Panc1 (cell line): ENCODE results near the gene DAB2IP. TPM values are rescaled to one million over a fixed set of nuclear protein-coding genes. Genes with fewer than 3 reads are reported as not detected.

Experiments
- ATAC-seq: fragments of 200-7000 bp; cut with Tn5 transposase; 2 replicates; pipeline ENCODE4 v1.9.1; 2020; ENCODE audit warnings: mild to moderate bottlenecking, moderate library complexity
- BruUV-seq: library from RNA; stranded (reverse); fragments of 400-500 nt; replicated peaks from 2 replicates; lab custom pipeline; 2021; lab: Mats Ljungman, UMichigan
- CTCF ChIA-PET: fragments of 300-600 bp; sonication (Branson Sonifier 250); formaldehyde crosslinking; loops from one replicate; lab custom pipeline; 2022; ENCODE audit warnings: antibody characterized with exemption; lab: Charles Lee
- POLR2A ChIA-PET: fragments of 300-600 bp; sonication (Branson Sonifier 250); formaldehyde crosslinking; loops from one replicate; lab custom pipeline; 2022; ENCODE audit warnings: antibody characterized with exemption; lab: Charles Lee
- DNase-seq: peaks from one replicate; pipeline ENCODE4 v3.0.0-alpha.2; 2010; ENCODE audit warnings: low read depth, low spot score
- H3K27ac ChIP-seq: 2 replicates; pipeline ENCODE4 v1.5.1; 2011; ENCODE audit warnings: mild to moderate bottlenecking, low read length, inconsistent platforms
- H3K27me3 ChIP-seq: fragments of 200-500 bp; sonication (Bioruptor generic); 2 replicates; pipeline ENCODE4 v1.6.0; 2014; ENCODE audit warnings: low read length, inconsistent platforms; ENCODE audit not compliant: control insufficient read depth, insufficient read depth
- H3K36me3 ChIP-seq: fragments of 200-500 bp; sonication (Bioruptor generic); 2 replicates; pipeline ENCODE4 v1.5.1; 2014; ENCODE audit warnings: inconsistent platforms, mild to moderate bottlenecking, low read length, moderate library complexity; ENCODE audit not compliant: control insufficient read depth, insufficient read depth
- H3K4me1 ChIP-seq: 2 replicates; pipeline ENCODE4 v1.5.1; 2011; ENCODE audit warnings: inconsistent platforms, mild to moderate bottlenecking, low read length, moderate library complexity; ENCODE audit not compliant: control insufficient read depth, insufficient read depth
- H3K4me3 ChIP-seq, 2 experiments: 2 replicates each; pipeline ENCODE4 v1.5.1; 2011 to 2012; ENCODE audit warnings: low read depth in 2 of 2, low read length in 2 of 2, mild to moderate bottlenecking in 2 of 2, inconsistent platforms in 1 of 2, moderate library complexity in 1 of 2
- H3K9me3 ChIP-seq: fragments of 200-500 bp; sonication (Bioruptor generic); 2 replicates; pipeline ENCODE4 v1.5.1; 2014; ENCODE audit warnings: low read depth, mild to moderate bottlenecking, inconsistent platforms, low read length, moderate library complexity; ENCODE audit not compliant: control insufficient read depth, insufficient read depth
- CTCF ChIP-seq: fragments of 450-650 bp; IDR thresholded peaks from 2 replicates; pipeline ENCODE4 v1.5.1; 2017; ENCODE audit warnings: mild to moderate bottlenecking
- POLR2AphosphoS5 ChIP-seq: IDR thresholded peaks from 2 replicates; pipeline ENCODE4 v1.6.1; 2012; ENCODE audit warnings: mild to moderate bottlenecking, low read depth, low read length, moderate library complexity
- SIN3A ChIP-seq: IDR thresholded peaks from 2 replicates; pipeline ENCODE4 v1.6.1; 2012; ENCODE audit warnings: low read depth, mild to moderate bottlenecking, low read length, moderate library complexity, borderline replicate concordance; ENCODE audit not compliant: insufficient read depth
- TCF7L2 ChIP-seq: IDR thresholded peaks from 2 replicates; pipeline ENCODE4 v1.6.1; 2011; ENCODE audit warnings: mild to moderate bottlenecking, low read depth, low read length, inconsistent platforms
- in situ Hi-C: cut with HindIII; loops from 2 replicates; pipeline ENCODE4 v1.10.0; 2016; ENCODE audit warnings: low sequenced_read_pairs, low pct_unique_long_range_greater_than_20kb
- intact Hi-C: fragments of 100-400 bp; cut with micrococcal nuclease; formaldehyde crosslinking; loops from one replicate; pipeline ENCODE4 v1.10.0; 2022; ENCODE audit not compliant: unreplicated experiment
- total RNA-seq: library from RNA; stranded (reverse); gene quantifications from one replicate; pipeline ENCODE4 v1.2.1, GENCODE V29; 2021; ENCODE audit not compliant: unreplicated experiment
- TF ChIP-seq, protein P1 (sequence below), 2 experiments: IDR thresholded peaks; 2 replicates each; pipeline ENCODE4 v1.6.1; 2011 to 2012; ENCODE audit warnings: low read depth in 2 of 2, control low read depth in 1 of 2, low read length in 1 of 2, mild to moderate bottlenecking in 1 of 2, moderate library complexity in 1 of 2; ENCODE audit not compliant: insufficient read depth in 1 of 2

The DAB2IP gene
- total RNA-seq, 1 experiment from 2014 or later = 18.4 TPM

DNA sequence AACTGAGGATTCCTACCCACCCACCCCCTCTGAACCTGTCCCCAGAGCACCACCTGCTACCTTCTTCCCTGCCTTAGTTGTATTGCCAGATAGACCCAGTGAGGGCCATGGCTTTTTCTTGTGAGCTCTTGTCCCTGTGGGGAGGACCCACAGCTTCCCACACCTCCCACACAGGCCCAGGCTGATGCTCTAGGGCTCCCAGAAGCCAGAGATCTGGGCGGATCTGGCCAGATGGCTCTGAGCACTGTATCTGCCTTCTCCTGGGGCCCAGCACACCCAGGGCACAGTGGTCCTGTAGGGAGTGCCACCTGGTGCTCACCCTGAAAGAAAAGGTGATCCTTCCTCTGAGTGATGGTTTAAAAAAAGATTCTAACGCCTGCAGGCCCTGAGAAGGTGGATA lies 131.7 kb downstream of the DAB2IP start:
- no peaks in the 10 kb centered on the region for H3K36me3 ChIP-seq
- in situ Hi-C loops (no loop called here), intact Hi-C loops (no loop called here)
- CTCF ChIA-PET = interaction anchor here (1.1 kb wide), 1 partner anchor 338 kb away, joined by 4 read pairs; no protein-coding TSS in a partner anchor
- POLR2A ChIA-PET = no interaction called here
- DNase-seq (no peak), ATAC-seq (no peak)
- TF ChIP-seq, protein P1, sequence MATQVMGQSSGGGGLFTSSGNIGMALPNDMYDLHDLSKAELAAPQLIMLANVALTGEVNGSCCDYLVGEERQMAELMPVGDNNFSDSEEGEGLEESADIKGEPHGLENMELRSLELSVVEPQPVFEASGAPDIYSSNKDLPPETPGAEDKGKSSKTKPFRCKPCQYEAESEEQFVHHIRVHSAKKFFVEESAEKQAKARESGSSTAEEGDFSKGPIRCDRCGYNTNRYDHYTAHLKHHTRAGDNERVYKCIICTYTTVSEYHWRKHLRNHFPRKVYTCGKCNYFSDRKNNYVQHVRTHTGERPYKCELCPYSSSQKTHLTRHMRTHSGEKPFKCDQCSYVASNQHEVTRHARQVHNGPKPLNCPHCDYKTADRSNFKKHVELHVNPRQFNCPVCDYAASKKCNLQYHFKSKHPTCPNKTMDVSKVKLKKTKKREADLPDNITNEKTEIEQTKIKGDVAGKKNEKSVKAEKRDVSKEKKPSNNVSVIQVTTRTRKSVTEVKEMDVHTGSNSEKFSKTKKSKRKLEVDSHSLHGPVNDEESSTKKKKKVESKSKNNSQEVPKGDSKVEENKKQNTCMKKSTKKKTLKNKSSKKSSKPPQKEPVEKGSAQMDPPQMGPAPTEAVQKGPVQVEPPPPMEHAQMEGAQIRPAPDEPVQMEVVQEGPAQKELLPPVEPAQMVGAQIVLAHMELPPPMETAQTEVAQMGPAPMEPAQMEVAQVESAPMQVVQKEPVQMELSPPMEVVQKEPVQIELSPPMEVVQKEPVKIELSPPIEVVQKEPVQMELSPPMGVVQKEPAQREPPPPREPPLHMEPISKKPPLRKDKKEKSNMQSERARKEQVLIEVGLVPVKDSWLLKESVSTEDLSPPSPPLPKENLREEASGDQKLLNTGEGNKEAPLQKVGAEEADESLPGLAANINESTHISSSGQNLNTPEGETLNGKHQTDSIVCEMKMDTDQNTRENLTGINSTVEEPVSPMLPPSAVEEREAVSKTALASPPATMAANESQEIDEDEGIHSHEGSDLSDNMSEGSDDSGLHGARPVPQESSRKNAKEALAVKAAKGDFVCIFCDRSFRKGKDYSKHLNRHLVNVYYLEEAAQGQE (IDR thresholded peaks at IDR 0.05; ENCODE audit: insufficient read depth in 1 of 2, low read depth in 2 of 2, low read length in 1 of 2) = no peak
- no peak for TF ChIP-seq TCF7L2
- no peak for TF ChIP-seq SIN3A
- TF ChIP-seq POLR2AphosphoS5 = no peak
- TF ChIP-seq CTCF = no peak
- BruUV-seq = no TSS peak
- no peak overlapping the region for H3K27ac ChIP-seq
- H3K4me3 ChIP-seq = no peak overlapping the region
- no peaks in the 10 kb centered on the region for H3K4me1 ChIP-seq
- no peaks in the 10 kb centered on the region for H3K9me3 ChIP-seq
- no peaks in the 10 kb centered on the region for H3K27me3 ChIP-seq

GRCh38 chr9:121783521-121784507 lies 132.4 kb downstream of the DAB2IP start:
- CTCF ChIA-PET = interaction anchor here (1.1 kb wide), 1 partner anchor 337 kb away, joined by 4 read pairs; no protein-coding TSS in a partner anchor

More at GRCh38 chr9:121783521-121784507, 132.4 kb downstream of the DAB2IP start:
- no peaks in the 10 kb centered on the region for H3K9me3 ChIP-seq
- no TSS peak for BruUV-seq
- no peak for TF ChIP-seq TCF7L2
- no peak for TF ChIP-seq SIN3A
- no peak for TF ChIP-seq POLR2AphosphoS5
- TF ChIP-seq, protein P1 (IDR thresholded peaks at IDR 0.05; ENCODE audit: insufficient read depth in 1 of 2, low read depth in 2 of 2, low read length in 1 of 2) = no peak
- no peak for TF ChIP-seq CTCF
- POLR2A ChIA-PET = no interaction called here
- no peaks in the 10 kb centered on the region for H3K27me3 ChIP-seq
- no peak overlapping the region for H3K27ac ChIP-seq
- H3K4me1 ChIP-seq = no peaks in the 10 kb centered on the region
- no peaks in the 10 kb centered on the region for H3K36me3 ChIP-seq
- no peak for DNase-seq
- in situ Hi-C loops (no loop called here), intact Hi-C loops (no loop called here)
- H3K4me3 ChIP-seq = no peak overlapping the region
- ATAC-seq = no peak
